Erythroblast (primary cell): Measurements from ENCODE around the gene LARGE1.

Source experiments
- DNase-seq, 2 experiments: peaks; one replicate each; lab custom pipeline; 2025; lab: John Stamatoyannopoulos, UW
- GATA1 ChIP-seq: IDR thresholded peaks from 2 replicates; pipeline ENCODE4 v1.6.1; 2011; ENCODE audit warnings: low read depth, mild to moderate bottlenecking, control low read depth, low read length, moderate library complexity
- POLR2A ChIP-seq: IDR thresholded peaks from 2 replicates; pipeline ENCODE4 v1.6.1; 2011; ENCODE audit warnings: mild to moderate bottlenecking, low read length

Gene LARGE1

DNA sequence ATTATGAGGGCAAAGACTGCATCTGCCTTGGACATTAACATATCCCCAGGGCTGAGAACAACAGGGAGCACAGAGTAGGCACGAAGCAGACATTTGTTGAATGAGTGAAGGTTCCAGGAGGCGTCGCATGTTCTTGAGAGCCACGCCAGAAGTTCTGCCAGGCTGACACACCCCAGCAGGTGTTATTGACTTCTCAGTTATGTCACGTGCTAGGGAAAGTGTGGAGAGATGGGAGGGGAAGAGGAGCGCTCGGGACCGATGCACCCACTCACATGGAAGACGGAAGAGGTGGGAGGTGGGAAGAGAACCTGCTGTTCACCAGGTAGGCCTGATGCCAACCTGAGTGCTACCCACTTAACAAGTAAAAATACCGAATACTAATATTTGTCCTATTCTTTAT is 232.8 kb downstream of the LARGE1 start:
- TF ChIP-seq GATA1 (no peak), POLR2A (no peak)
- DNase-seq: no peak

DNA sequence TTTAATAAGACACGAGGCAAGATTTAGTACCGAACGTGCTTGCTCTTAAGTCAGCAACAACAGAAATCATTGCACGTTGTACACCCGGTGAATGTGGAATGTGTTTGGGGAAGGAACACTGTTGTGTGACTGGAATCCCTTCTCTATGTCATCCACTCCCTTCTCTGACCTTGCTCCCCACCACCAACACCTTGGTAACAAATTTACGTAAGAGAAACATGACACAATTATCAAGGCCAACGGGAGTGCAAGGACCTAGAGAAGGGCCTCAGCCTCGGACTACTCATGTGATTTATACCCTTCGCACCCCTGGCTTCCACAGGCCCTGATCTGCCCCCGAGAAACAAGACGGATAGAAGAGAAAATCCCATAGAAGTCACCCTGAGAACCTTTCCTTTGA is 236.2 kb downstream of the LARGE1 start:
- DNase-seq: no peak
- TF ChIP-seq GATA1: no peak
- TF ChIP-seq POLR2A: no peak

DNA sequence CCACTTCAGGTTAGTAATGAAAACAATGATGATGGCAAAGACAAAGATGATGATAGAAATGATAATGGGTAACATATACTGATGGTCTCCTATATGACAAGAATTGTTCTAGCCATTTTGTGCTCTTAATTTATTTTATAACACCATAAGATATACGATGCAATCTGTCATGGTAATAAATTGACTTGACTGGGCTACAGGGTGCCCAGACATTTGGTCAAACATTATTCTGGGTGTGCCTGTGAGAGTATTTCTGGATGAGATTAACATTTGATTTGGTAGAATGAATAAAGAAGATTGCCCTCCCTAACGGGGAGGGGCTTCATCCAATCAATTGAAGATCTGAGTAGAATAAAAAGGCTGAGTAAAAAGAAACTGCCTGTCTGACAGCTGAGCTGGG is 237.3 kb downstream of the LARGE1 start:
- DNase-seq: no peak
- TF ChIP-seq POLR2A (no peak), GATA1 (no peak)

DNA sequence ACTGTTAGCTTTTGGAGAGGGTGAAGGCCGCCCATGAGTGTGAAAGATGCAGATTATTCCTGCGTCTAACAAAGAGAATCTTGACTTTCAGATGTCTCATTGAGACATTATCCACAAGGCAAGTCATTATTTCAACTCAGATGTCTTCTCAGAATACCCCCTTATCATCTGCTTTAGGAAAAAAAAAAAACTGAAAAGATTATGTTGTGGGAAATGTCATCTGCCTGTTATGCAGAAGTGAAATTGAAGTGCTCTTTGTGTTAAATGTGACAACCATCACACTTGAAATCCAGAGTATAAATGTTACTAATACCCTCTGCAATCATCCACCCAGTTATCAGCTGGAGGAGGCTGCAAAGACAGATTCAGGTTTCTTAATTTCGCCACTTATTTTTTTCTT is 239.6 kb downstream of the LARGE1 start:
- no peak for DNase-seq
- TF ChIP-seq GATA1 (no peak), POLR2A (no peak)

DNA sequence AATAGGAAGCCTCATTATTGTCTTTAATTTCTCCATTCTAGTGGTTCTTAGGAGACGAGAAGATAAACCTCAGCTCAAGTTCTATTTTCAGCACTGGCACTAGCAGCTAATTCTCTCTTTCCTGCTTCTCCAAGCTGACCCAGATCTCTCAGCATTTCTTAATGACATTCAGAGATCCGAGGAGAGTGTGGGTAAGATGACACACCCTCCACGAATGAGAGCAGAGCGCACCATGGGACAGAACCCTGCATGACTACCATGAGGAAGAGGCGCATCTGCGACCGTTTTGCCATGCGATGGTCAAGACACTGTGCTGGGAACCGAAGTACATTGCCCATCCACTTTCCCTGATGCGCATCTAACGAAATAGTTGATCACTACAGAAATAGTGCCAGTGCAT is 241.8 kb downstream of the LARGE1 start:
- DNase-seq: no peak
- no peak for TF ChIP-seq GATA1
- TF ChIP-seq POLR2A: no peak

DNA sequence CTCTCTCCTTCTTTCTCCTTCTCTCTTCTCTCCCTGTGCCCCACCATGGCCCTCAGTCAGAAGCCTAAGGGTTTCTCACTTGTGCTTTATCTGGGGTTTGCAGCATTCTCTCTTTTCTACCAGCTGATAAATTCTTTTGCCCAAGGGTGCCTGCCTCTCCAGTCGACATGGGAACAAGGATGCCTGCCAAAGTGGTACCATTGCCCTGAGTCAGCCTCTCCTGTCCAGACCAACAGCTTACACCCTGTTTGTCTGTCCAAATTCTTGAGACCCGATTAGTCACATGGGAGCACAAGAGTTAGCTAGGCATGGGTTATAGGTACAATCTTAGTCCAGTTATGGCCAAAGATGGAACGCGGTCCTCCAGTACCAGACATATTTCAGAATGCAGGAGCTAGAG is 242.7 kb downstream of the LARGE1 start:
- no peak for DNase-seq
- no peak for TF ChIP-seq POLR2A
- TF ChIP-seq GATA1: no peak

DNA sequence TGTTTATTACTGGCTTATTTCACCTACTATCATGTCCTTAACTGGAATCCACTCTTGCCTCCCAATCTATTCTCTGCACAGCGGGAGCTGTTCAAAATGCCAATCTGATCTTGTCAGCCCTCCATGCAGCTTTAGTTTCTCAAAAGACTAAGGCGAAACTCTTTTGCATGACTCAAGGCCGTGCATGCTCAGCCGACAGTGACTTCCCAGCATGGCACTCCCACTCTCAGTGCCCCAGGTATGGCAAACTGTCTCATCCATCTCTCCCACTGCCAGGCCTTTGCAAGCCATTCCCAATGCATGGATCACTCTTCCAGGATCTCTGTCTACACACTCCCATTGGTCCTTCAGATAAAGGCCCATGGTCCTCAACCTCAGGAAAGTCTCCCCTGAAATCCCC is 245.9 kb downstream of the LARGE1 start:
- DNase-seq: no peak
- TF ChIP-seq GATA1 (no peak), POLR2A (no peak)

DNA sequence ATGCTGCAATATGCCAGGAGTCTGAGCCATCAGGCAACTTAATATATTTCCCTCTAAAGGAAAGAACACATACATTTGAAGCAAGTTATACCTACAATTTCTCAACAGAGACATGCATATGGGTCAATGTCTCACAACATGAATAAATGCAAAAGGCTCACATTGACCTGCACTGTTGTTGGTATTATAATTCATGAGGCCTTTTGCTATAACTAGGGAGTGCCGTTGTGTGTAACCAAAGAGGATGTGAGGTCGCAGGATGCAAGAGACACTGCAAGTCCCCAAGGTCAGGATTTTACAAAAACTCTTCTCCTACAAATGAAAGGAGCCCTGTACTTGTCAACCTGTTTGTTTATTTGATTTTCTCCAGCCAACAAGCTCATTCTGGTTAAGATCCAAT is 250.5 kb downstream of the LARGE1 start:
- DNase-seq: no peak
- TF ChIP-seq POLR2A (no peak), GATA1 (no peak)

DNA sequence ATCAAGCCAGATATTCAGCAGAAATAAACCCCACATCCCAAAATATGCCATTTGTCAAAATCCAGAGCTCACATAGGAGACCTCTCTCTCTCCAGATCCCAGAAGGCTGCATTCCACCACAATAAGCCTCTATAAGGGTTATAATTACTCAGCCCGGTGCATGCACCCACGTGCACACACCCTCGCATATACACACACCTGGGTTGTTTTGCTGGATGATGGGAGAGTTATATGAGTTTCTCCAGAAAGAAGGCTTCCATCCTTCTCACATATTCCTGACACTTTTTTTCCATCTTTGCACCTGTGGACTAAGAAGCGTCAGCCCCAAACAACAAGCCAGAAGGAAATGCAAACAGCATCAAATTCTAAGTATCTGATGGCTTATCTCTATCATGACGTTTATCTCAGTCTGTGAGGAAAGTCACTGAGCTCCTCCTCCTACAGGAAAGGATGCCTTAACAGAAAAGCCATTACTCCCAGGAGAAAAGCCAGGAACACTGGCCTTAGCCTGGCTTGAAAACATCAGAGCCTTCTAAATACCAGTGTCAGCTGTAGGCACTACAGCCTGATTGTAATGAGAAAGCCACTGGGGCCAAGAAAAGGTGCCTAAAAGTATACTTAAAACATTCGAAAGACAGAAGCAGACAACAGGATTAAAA is 253.2 kb downstream of the LARGE1 start:
- TF ChIP-seq GATA1 (no peak), POLR2A (no peak)
- DNase-seq: no peak

DNA sequence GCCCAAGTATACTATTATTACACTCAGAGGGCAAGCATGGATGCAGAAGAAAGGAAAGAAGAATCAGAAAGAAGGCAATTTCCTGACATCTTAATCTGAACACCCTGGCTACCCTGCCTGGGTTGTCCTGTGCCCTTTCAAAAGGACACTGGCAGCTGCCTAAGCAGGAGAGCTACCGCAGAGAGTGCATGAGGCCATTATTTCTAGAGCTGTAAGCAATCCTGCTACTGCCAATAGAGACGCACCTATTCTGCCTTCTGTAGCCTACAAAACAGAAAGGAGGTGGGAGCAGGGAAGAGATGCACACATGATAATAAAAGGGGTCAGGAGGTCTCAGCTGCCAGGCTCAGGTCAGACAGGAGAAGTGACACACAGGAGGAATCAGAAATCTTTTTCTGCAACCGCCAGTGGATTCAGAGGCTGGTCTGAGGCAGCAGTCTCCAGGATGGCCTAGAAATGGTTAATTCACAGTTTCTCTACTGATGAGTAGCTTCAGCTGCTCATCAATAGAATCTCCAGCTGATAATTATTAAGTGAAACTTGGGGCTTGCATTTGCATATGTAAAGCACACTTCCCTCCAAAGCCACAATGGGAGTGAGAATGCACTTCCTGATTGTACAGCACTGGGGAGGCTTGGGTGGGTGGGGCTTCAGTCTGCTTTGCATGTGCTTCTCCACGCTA is 253.9 kb downstream of the LARGE1 start:
- TF ChIP-seq POLR2A (no peak), GATA1 (no peak)
- DNase-seq: no peak

DNA sequence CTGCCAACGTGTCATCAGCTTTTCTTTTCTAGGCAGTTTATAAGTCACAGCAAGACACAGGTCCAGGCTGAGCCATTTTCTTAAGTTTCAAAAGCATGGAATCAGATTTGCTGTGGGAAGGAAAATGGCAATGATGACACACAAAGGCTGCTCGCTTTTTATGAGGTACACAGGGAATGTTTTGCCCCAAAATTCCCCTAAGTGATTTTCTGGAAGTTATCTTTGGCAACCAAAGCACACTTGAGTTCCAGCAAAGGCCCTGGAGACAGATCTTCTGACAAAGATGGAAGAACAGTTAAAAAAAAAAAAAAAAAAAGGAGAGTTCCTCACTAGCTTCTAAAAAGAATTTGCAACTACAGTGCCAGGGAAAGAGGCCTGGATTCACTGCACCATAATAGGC is 260.8 kb downstream of the LARGE1 start:
- no peak for TF ChIP-seq POLR2A
- no peak for TF ChIP-seq GATA1
- no peak for DNase-seq

DNA sequence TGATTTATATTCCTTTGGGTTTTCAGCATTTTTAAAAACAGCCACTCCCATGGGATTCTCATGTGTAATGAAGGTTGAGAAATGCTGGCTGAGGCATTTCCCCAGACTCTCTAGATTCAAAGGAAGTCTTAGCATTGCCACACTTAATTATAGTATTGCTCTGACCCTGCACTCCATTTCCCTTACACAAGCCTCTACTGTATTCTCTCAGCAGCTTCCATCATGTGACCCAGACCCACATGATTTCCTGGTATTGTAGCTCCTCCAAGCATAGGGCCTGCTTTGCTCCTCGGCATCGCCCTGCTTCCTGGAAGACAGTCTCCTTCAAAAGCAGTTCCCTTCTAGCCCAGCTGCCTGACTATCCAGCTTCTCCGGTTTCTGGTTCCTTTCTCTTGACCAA is 261.5 kb downstream of the LARGE1 start:
- no peak for TF ChIP-seq POLR2A
- no peak for TF ChIP-seq GATA1
- no peak for DNase-seq

DNA sequence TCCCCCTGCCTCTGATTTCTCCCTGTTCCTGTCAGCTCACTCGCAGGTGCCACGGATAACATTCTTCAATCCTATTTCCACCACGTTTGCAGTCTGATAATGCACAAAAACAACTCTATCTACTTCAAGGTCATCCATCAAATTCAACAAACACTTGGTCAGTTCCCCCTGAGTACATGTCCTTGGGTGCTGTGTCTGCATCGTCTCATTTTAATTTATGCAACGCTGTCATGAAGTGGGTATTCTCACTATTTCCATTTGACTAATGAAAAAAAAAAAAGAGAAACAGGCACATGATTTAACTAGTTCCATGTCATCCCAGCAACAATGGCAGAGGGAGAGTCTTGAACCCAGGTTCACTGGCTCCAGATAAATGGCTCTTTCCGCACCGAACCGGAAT is 262.6 kb downstream of the LARGE1 start:
- no peak for DNase-seq
- TF ChIP-seq POLR2A (no peak), GATA1 (no peak)

DNA sequence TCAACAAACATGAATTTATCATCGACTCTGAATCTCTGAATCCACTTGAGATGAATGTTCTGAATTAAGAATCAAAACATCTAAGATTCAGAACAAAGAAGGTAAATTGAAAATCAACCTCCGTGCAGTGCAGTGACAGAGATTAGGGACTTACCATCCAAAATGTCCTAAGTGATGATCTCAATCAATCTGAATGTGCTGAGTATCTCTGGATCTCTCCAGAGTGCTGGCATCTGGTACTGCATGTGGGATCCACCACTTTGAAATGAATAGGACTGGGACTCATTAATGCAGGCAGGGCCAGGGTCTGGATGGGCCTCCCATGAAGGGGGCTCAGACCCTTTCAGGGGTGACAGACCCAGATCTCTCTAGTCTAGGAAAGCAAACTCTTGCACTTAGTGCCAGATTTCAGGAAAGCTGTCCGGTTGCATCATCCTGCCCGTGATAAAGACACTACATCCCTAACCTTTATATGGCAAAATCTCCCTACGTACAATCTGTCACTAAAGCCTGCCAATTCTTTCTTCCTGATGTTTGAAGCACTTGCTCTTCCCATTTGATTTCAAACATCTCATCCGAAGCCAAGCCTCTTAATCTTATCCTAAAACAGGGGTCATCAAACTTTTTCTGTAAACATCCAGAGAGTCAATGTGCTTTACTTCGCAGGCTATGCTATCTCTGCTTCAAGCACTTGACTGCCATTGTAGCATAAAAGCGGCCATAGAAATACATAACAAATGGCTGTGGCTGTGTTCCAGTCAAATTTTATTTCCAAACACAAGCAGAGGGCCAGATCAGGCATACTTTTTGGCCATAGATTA is 263.3 kb downstream of the LARGE1 start:
- TF ChIP-seq POLR2A (no peak), GATA1 (no peak)
- DNase-seq: no peak
